K562 (cell line): ENCODE measurements around the gene DNA2. TPM values are rescaled to one million over a fixed set of nuclear protein-coding genes. Genes with fewer than 3 reads are reported as not detected.

Experiments
- ATAC-seq: fragments of 200-7000 bp; cut with Tn5 transposase; 3 replicates; pipeline ENCODE4 v1.9.1; 2020; ENCODE audit warnings: moderate library complexity
- BruUV-seq: library from RNA; stranded (reverse); fragments of 400-500 nt; replicated peaks from 2 replicates; lab custom pipeline; 2021; lab: Mats Ljungman, UMichigan
- CTCF ChIA-PET: fragments of 300-600 bp; formaldehyde crosslinking; extraction: SDS; loops from one replicate; lab custom pipeline; 2021; ENCODE audit warnings: low intra/inter-chr PET ratio; lab: Yijun Ruan, JAX
- POLR2A ChIA-PET: fragments of 300-600, 350-650 bp; sonication (Branson Sonifier 250); formaldehyde crosslinking; extraction: SDS; loops from one replicate; lab custom pipeline; 2021; ENCODE audit warnings: antibody characterized with exemption, inconsistent platforms; lab: Yijun Ruan, JAX
- DNase-seq, 4 experiments: peaks; one replicate each; pipeline versions ENCODE4 v3.0.0 to v3.0.0-alpha.2; 2011 to 2018; ENCODE audit warnings: low spot score in 3 of 4, mixed read lengths in 3 of 4; ENCODE audit errors: extremely low read depth in 1 of 4
- FAIRE-seq: peaks from 2 replicates; lab custom pipeline; 2011; peaks lifted over from hg19 to GRCh38; lab: Jason Lieb, UNC
- H2AFZ ChIP-seq: 2 replicates; pipeline ENCODE4 v1.6.0; 2011; ENCODE audit warnings: low read depth, low read length, control low read depth, inconsistent platforms
- H3K27ac ChIP-seq: fragments of 200-600 bp; 3 replicates; pipeline ENCODE4 v1.8.0; 2011; ENCODE audit warnings: low read depth, mild to moderate bottlenecking, control low read depth, inconsistent platforms, low read length, moderate library complexity, mixed read lengths; ENCODE audit errors: extremely low read depth
- H3K27me3 ChIP-seq, 2 experiments: fragments of 300-600 bp in 1 of 2; 2 replicates in 1 of 2; 3 replicates in 1 of 2; pipeline versions ENCODE4 v1.6.0 to v1.8.0; 2011; ENCODE audit warnings: inconsistent platforms in 2 of 2, low read length in 2 of 2, mild to moderate bottlenecking in 1 of 2, mixed read lengths in 1 of 2, moderate library complexity in 1 of 2; ENCODE audit not compliant: control insufficient read depth in 2 of 2, insufficient read depth in 2 of 2
- H3K36me3 ChIP-seq: fragments of 300-600 bp; 3 replicates; pipeline ENCODE4 v1.8.0; 2011; ENCODE audit warnings: mild to moderate bottlenecking, low read length, inconsistent platforms; ENCODE audit not compliant: control insufficient read depth, insufficient read depth
- H3K4me1 ChIP-seq, 2 experiments: fragments of 200-600 bp in 1 of 2; replicated peaks in 1 of 2; 2 replicates in 1 of 2; 3 replicates in 1 of 2; pipeline versions ENCODE4 v1.5.1 to v1.8.0; 2011; ENCODE audit warnings: inconsistent platforms in 2 of 2, low read length in 2 of 2, mild to moderate bottlenecking in 1 of 2, mixed read lengths in 1 of 2, moderate library complexity in 1 of 2; ENCODE audit not compliant: control insufficient read depth in 2 of 2, insufficient read depth in 2 of 2
- H3K4me2 ChIP-seq: 2 replicates; pipeline ENCODE4 v1.6.1; 2011; ENCODE audit warnings: low read length, control low read depth, inconsistent platforms, mixed read lengths; ENCODE audit not compliant: insufficient read depth
- H3K4me3 ChIP-seq: fragments of 200-600 bp; sonication (generic), shearing (Covaris generic); 2 replicates; pipeline ENCODE4 v1.5.1; 2016; ENCODE audit warnings: control low read depth, inconsistent platforms
- H3K79me2 ChIP-seq: fragments of 200-600 bp; 3 replicates; pipeline ENCODE4 v1.8.0; 2011; ENCODE audit warnings: low read length, inconsistent platforms; ENCODE audit not compliant: control insufficient read depth, insufficient read depth
- H3K9ac ChIP-seq, 2 experiments: 2 replicates each; pipeline versions ENCODE4 v1.6.0 to v1.6.1; 2011; ENCODE audit warnings: low read depth in 2 of 2, low read length in 2 of 2, control low read depth in 1 of 2, inconsistent platforms in 1 of 2, mild to moderate bottlenecking in 1 of 2, mixed read lengths in 1 of 2; ENCODE audit not compliant: insufficient read depth in 1 of 2
- H3K9me1 ChIP-seq: one replicate; pipeline ENCODE4 v1.6.0; 2011; ENCODE audit warnings: inconsistent platforms, mild to moderate bottlenecking, low read length, moderate library complexity; ENCODE audit not compliant: control insufficient read depth, insufficient read depth
- H3K9me3 ChIP-seq: replicated peaks from 2 replicates; pipeline ENCODE4 v1.5.1; 2011; ENCODE audit warnings: low read depth, low read length, inconsistent platforms; ENCODE audit not compliant: control insufficient read depth, insufficient read depth
- H4K20me1 ChIP-seq: replicated peaks from 2 replicates; pipeline ENCODE4 v1.6.1; 2011; ENCODE audit warnings: low read length, inconsistent platforms, mixed read lengths; ENCODE audit not compliant: control insufficient read depth, insufficient read depth
- ATF4 ChIP-seq: fragments of 450-650 bp; formaldehyde crosslinking; IDR thresholded peaks from 2 replicates; pipeline ENCODE4 v1.4.0; 2022; ENCODE audit warnings: mild to moderate bottlenecking, moderate library complexity
- BACH1 ChIP-seq: fragments of 200-800 bp; sonication (Bioruptor generic); IDR thresholded peaks from 2 replicates; pipeline ENCODE4 v1.6.1; 2016; ENCODE audit warnings: missing genetic modification characterization, missing compliant biosample characterization
- GTF2A2 ChIP-seq: IDR thresholded peaks from 2 replicates; pipeline ENCODE4 v1.6.1; 2016; ENCODE audit warnings: mild to moderate bottlenecking, missing genetic modification characterization, missing compliant biosample characterization
- MAFG ChIP-seq: fragments of 450-650 bp; conservative IDR thresholded peaks from 2 replicates; pipeline ENCODE4 v1.6.1; 2016; ENCODE audit warnings: missing genetic modification characterization, missing compliant biosample characterization
- MAFK ChIP-seq: IDR thresholded peaks from 2 replicates; pipeline ENCODE4 v1.6.1; 2011; ENCODE audit warnings: low read length, improper control_type of control experiment
- MBD1 ChIP-seq: fragments of 250-450 bp; sonication (Bioruptor Pico); IDR thresholded peaks from 2 replicates; pipeline ENCODE4 v1.8.0; 2022; ENCODE audit warnings: inconsistent platforms
- OTX1 ChIP-seq: fragments of 450-650 bp; formaldehyde crosslinking; IDR thresholded peaks from 2 replicates; pipeline ENCODE4 v1.4.0; 2022; ENCODE audit warnings: mild to moderate bottlenecking
- PHTF2 ChIP-seq: fragments of 250-450 bp; sonication (Bioruptor Pico); IDR thresholded peaks from 2 replicates; pipeline ENCODE4 v1.5.0; 2021; ENCODE audit warnings: mild to moderate bottlenecking
- POLR2A ChIP-seq: fragments of 450-650 bp; conservative IDR thresholded peaks from 2 replicates; pipeline ENCODE4 v1.6.1; 2016
- SIX5 ChIP-seq, 2 experiments: IDR thresholded peaks; 2 replicates each; pipeline ENCODE4 v1.6.1; 2011; ENCODE audit warnings: low read length in 2 of 2, borderline replicate concordance in 1 of 2, low read depth in 1 of 2, mild to moderate bottlenecking in 1 of 2, moderate library complexity in 1 of 2; ENCODE audit not compliant: insufficient read depth in 1 of 2
- SMARCE1 ChIP-seq: fragments of 450-650 bp; IDR thresholded peaks from 2 replicates; pipeline ENCODE4 v1.7.1; 2016; ENCODE audit warnings: mild to moderate bottlenecking
- SP2 ChIP-seq: IDR thresholded peaks from 2 replicates; pipeline ENCODE4 v1.6.1; 2011; ENCODE audit warnings: mild to moderate bottlenecking, low read depth, low read length, moderate library complexity; ENCODE audit not compliant: poor library complexity, severe bottlenecking; ENCODE audit errors: extremely low read depth
- STAG1 ChIP-seq: sonication (generic); formaldehyde crosslinking; IDR thresholded peaks from 2 replicates; pipeline ENCODE4 v1.5.0; 2020; ENCODE audit warnings: missing genetic modification reagents, borderline replicate concordance
- ZFPM2 ChIP-seq: fragments of 250-450 bp; sonication (Bioruptor Pico); IDR thresholded peaks from 2 replicates; pipeline ENCODE4 v1.5.1; 2022; ENCODE audit warnings: mild to moderate bottlenecking
- ZNF586 ChIP-seq: fragments of 450-650 bp; formaldehyde crosslinking; conservative IDR thresholded peaks from 2 replicates; pipeline ENCODE4 v1.4.0; 2020; ENCODE audit warnings: mild to moderate bottlenecking, moderate library complexity
- WGBS: fragments of 100-300 bp; shearing (Covaris generic); methylation state at CpG from one replicate; pipeline ENCODE4 v1.1.6; 2016; ENCODE audit warnings: low coverage, mixed read lengths; ENCODE audit not compliant: insufficient coverage; ENCODE audit errors: missing lambda C conversion rate; 5-methylcytosine and 5-hydroxymethylcytosine counted together
- in situ Hi-C: fragments of 300-500 bp; cut with MboI; formaldehyde crosslinking; loops from 4 replicates; pipeline ENCODE4 v1.15.0; 2018; ENCODE audit warnings: inconsistent platforms, mixed read lengths
- intact Hi-C: fragments of 100-400 bp; cut with micrococcal nuclease; formaldehyde crosslinking; loops from 2 replicates; pipeline ENCODE4 v1.14.2; 2022
- polyA plus RNA-seq, 8 experiments: library from polyadenylated mRNA; depleted of rRNA in 4 of 8; stranded (reverse) in 5 of 8; unstranded in 3 of 8; fragments of >200 nt; fragmentation: Nextera tagmentation in 2 of 8; fragmentation: Illumina TruSeq in 1 of 8; extraction: Ambion mirVana in 2 of 8; extraction: Trizol in 1 of 8; gene quantifications; 2 replicates each; pipeline versions ENCODE4 v1.2.1 to v1.2.3, GENCODE V29; 2011 to 2014; ENCODE audit warnings: inconsistent platforms in 1 of 8, missing spikeins in 1 of 8
- total RNA-seq, 7 experiments: library from RNA; depleted of rRNA in 6 of 7; stranded (reverse); fragments of >200 nt in 6 of 7; fragmentation: Illumina TruSeq in 2 of 7; extraction: Trizol in 2 of 7; gene quantifications; 2 replicates each; pipeline versions ENCODE4 v1.2.1 to v1.2.3, GENCODE V29; 2011 to 2021; ENCODE audit warnings: low replicate concordance in 1 of 7
- TF ChIP-seq, protein P1 (sequence below): fragments of 450-650 bp; IDR thresholded peaks from 2 replicates; pipeline ENCODE4 v1.7.0; 2016; ENCODE audit warnings: borderline replicate concordance

DNA2 gene
- total and polyA plus RNA-seq, 9 of the 15 experiments (the other 6 are each of a cell fraction or from before 2014, with no cell fraction given), result 24.6 to 51.4 (median 40.8) TPM

- WGBS, result 94% methylated on average over 3 of the region's 3 CpGs
- no TSS peak for BruUV-seq
- Histone ChIP-seq H3K9me3 (no peaks in the 10 kb centered on the region), H4K20me1 (no peaks in the 10 kb centered on the region), H3K27ac (no peak overlapping the region), H3K4me1 (no peaks in the 10 kb centered on the region), H3K4me2 (no peak overlapping the region), H3K79me2 (no peaks in the 10 kb centered on the region), H3K9ac (no peak overlapping the region), H3K4me3 (no peak overlapping the region), H3K9me1 (no peaks in the 10 kb centered on the region), H2AFZ (no peak overlapping the region), H3K27me3 (no peaks in the 10 kb centered on the region), H3K36me3 (peaks cover 93% of the 10 kb centered on the region)
- POLR2A ChIA-PET, result interaction anchor here (1.2 kb wide), 1 partner anchor 11 kb away, joined by 3 read pairs; no protein-coding TSS in a partner anchor
- intact Hi-C loops, result no loop called here
- CTCF ChIA-PET, result no interaction called here
- in situ Hi-C loops, result no loop called here
- DNase-seq (no peak), FAIRE-seq (no peak), ATAC-seq (no peak)
- TF ChIP-seq POLR2A (no peak), GTF2A2 (tag) (no peak), SP2 (no peak), SIX5 (IDR thresholded peaks at IDR 0.05; ENCODE audit: borderline replicate concordance in 1 of 2, insufficient read depth in 1 of 2, low read depth in 1 of 2, low read length in 2 of 2) (no peak), OTX1 (CRISPR knock-in tag) (no peak), STAG1 (CRISPR knock-in tag) (no peak), MAFK (peak; percentile 57; the same call in 1 of the 2 replicates), ZFPM2 (CRISPR knock-in tag) (no peak), SMARCE1 (no peak), ZNF586 (CRISPR knock-in tag) (no peak), MAFG (tag) (peak; percentile 61), ATF4 (CRISPR knock-in tag) (no peak), BACH1 (no peak), MBD1 (no peak), PHTF2 (CRISPR knock-in tag) (no peak)
- TF ChIP-seq, protein P1, sequence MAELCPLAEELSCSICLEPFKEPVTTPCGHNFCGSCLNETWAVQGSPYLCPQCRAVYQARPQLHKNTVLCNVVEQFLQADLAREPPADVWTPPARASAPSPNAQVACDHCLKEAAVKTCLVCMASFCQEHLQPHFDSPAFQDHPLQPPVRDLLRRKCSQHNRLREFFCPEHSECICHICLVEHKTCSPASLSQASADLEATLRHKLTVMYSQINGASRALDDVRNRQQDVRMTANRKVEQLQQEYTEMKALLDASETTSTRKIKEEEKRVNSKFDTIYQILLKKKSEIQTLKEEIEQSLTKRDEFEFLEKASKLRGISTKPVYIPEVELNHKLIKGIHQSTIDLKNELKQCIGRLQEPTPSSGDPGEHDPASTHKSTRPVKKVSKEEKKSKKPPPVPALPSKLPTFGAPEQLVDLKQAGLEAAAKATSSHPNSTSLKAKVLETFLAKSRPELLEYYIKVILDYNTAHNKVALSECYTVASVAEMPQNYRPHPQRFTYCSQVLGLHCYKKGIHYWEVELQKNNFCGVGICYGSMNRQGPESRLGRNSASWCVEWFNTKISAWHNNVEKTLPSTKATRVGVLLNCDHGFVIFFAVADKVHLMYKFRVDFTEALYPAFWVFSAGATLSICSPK, result no peak
Observed at GRCh38 chr10:68419376-68419775, 52.4 kb downstream of the DNA2 start.
